Measurements from ENCODE around the gene CEMIP2.

DNA sequence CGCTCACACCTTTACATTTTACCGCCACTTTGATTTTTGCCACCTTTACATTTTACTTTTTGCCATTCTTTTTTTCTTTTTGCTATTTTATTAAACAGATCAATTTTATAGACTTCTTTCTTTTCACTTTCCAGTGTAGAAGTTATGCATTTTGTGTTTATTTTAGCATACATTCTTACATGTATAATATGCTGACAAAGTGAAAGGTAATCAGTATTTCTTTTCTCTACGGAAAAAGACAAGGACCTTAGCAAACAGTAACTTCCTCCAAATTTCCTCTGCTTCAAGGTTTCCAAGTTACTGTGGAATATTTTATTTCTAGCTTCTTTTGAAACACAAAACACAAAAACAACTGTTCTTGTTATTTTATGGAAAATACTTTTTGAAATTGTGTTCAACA, 97.0 kb downstream of the CEMIP2 start:
- TF ChIP-seq, protein P1, sequence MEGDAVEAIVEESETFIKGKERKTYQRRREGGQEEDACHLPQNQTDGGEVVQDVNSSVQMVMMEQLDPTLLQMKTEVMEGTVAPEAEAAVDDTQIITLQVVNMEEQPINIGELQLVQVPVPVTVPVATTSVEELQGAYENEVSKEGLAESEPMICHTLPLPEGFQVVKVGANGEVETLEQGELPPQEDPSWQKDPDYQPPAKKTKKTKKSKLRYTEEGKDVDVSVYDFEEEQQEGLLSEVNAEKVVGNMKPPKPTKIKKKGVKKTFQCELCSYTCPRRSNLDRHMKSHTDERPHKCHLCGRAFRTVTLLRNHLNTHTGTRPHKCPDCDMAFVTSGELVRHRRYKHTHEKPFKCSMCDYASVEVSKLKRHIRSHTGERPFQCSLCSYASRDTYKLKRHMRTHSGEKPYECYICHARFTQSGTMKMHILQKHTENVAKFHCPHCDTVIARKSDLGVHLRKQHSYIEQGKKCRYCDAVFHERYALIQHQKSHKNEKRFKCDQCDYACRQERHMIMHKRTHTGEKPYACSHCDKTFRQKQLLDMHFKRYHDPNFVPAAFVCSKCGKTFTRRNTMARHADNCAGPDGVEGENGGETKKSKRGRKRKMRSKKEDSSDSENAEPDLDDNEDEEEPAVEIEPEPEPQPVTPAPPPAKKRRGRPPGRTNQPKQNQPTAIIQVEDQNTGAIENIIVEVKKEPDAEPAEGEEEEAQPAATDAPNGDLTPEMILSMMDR (IDR thresholded peaks at IDR 0.05; ENCODE audit: insufficient read depth, low read length, poor library complexity, severe bottlenecking): no peak
- TF ChIP-seq EZH2phosphoT487 (conservative IDR thresholded peaks at IDR 0.05; ENCODE audit: low read length): no peak

All from SU-DHL-6 (cell line).